SU-DHL-6 (cell line): Measurements from ENCODE around the gene ATG16L1.

Experiments used
- CTCF ChIP-seq: fragments of 200-600 bp; sonication (generic); IDR thresholded peaks from one replicate; pipeline ENCODE4 v1.5.1; 2017; ENCODE audit warnings: antibody characterized with exemption, mild to moderate bottlenecking, low read length, moderate library complexity; ENCODE audit not compliant: insufficient read depth, poor library complexity, severe bottlenecking
- EZH2phosphoT487 ChIP-seq: fragments of 200-600 bp; sonication (generic), shearing (Covaris generic); conservative IDR thresholded peaks from 2 replicates; pipeline ENCODE4 v1.6.1; 2018; ENCODE audit warnings: mild to moderate bottlenecking, antibody characterized with exemption, low read length, moderate library complexity, mixed read lengths

- TF ChIP-seq CTCF, result no peak
- TF ChIP-seq EZH2phosphoT487, result no peak
Measured at GRCh38 chr2:233210281-233210680, 41.2 kb upstream of the ATG16L1 start.
